GM19099 (cell line): Measurements from ENCODE around the gene SRRT.

Source experiments
- POLR2A ChIP-seq: IDR thresholded peaks from 3 replicates; pipeline ENCODE4 v1.6.1; 2011; ENCODE audit warnings: low read depth; ENCODE audit not compliant: insufficient read length; ENCODE audit errors: extremely low read depth

Gene SRRT

GRCh38 chr7:100895956-100896731, 21.2 kb downstream of the SRRT start:
- no peak for TF ChIP-seq POLR2A

GRCh38 chr7:100896732-100897608, 22.1 kb downstream of the SRRT start:
- no peak for TF ChIP-seq POLR2A

- no peak for TF ChIP-seq POLR2A
These were observed 23.0 kb downstream of the SRRT start for GRCh38 chr7:100897772-100898454.

GRCh38 chr7:100899432-100899831, 24.5 kb downstream of the SRRT start:
- TF ChIP-seq POLR2A: no peak

GRCh38 chr7:100900978-100901377, 26.1 kb downstream of the SRRT start:
- no peak for TF ChIP-seq POLR2A

- no peak for TF ChIP-seq POLR2A
These were observed 27.0 kb downstream of the SRRT start for GRCh38 chr7:100901921-100902332.

GRCh38 chr7:100902638-100903037, 27.7 kb downstream of the SRRT start:
- TF ChIP-seq POLR2A: no peak

- TF ChIP-seq POLR2A: no peak
These were observed 33.6 kb downstream of the SRRT start for GRCh38 chr7:100908512-100908911.

GRCh38 chr7:100911484-100911883, 36.6 kb downstream of the SRRT start:
- no peak for TF ChIP-seq POLR2A

GRCh38 chr7:100914208-100914878, 39.4 kb downstream of the SRRT start:
- no peak for TF ChIP-seq POLR2A

GRCh38 chr7:100914879-100915447, 40.1 kb downstream of the SRRT start:
- no peak for TF ChIP-seq POLR2A

GRCh38 chr7:100921039-100921438, 46.1 kb downstream of the SRRT start:
- no peak for TF ChIP-seq POLR2A

- TF ChIP-seq POLR2A: no peak
These were observed 54.9 kb downstream of the SRRT start for GRCh38 chr7:100929808-100930174.

- no peak for TF ChIP-seq POLR2A
These were observed 58.8 kb downstream of the SRRT start for GRCh38 chr7:100933734-100934133.
